ENCODE results near the gene MAGI2.

MAGI2 gene

DNA sequence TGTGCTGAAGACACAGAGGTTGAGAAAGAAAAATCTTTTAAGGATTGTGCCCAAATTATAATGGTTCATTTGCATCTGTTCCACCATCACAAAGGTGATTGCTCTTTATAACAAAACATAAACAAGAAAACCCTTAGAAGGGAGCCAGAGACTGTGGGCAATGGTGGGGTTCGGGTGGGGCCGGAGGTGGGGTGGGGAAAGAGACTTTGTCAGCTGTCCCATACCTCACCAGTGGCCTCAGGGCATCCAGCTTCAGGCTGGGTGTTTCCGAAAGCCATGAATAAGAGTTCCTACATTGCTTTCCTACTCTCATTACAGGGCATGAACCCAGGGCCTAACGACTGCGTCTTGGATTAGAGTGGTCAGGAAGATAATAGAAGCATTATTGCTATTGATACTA lies 1427.0 kb downstream of the MAGI2 start:
- TF ChIP-seq CTCF (IDR thresholded peaks at IDR 0.05), result no peak
- Histone ChIP-seq H3K4me1 (ENCODE audit: control insufficient read depth in 1 of 2, insufficient read depth in 1 of 2, low read depth in 1 of 2, low read length in 1 of 2) (no peaks in the 10 kb centered on the region), H3K36me3 (no peaks in the 10 kb centered on the region), H3K27ac (no peak overlapping the region), H3K27me3 (peaks cover 74% of the 10 kb centered on the region), H3K4me3 (ENCODE audit: low read depth in 1 of 2, low read length in 1 of 2) (no peak overlapping the region), H3K9me3 (no peaks in the 10 kb centered on the region)

- no peak for TF ChIP-seq CTCF (IDR thresholded peaks at IDR 0.05)
- Histone ChIP-seq H3K27ac (no peak overlapping the region), H3K4me1 (ENCODE audit: control insufficient read depth in 1 of 2, insufficient read depth in 1 of 2, low read depth in 1 of 2, low read length in 1 of 2) (peaks cover 4 to 9% of the 10 kb centered on the region in 2 experiments), H3K36me3 (no peaks in the 10 kb centered on the region), H3K27me3 (peaks cover 74% of the 10 kb centered on the region), H3K4me3 (ENCODE audit: low read depth in 1 of 2, low read length in 1 of 2) (no peak overlapping the region), H3K9me3 (no peaks in the 10 kb centered on the region)
These were observed 1428.9 kb downstream of the MAGI2 start for GRCh38 chr7:78024591-78024990.

GRCh38 chr7:78023191-78023590 lies 1430.3 kb downstream of the MAGI2 start:
- Histone ChIP-seq H3K27me3 (peaks cover 78% of the 10 kb centered on the region), H3K27ac (no peak overlapping the region), H3K4me3 (ENCODE audit: low read depth in 1 of 2, low read length in 1 of 2) (no peak overlapping the region), H3K9me3 (no peaks in the 10 kb centered on the region), H3K36me3 (no peaks in the 10 kb centered on the region), H3K4me1 (ENCODE audit: control insufficient read depth in 1 of 2, insufficient read depth in 1 of 2, low read depth in 1 of 2, low read length in 1 of 2) (peaks cover 7 to 17% of the 10 kb centered on the region in 2 experiments)
- no peak for TF ChIP-seq CTCF (IDR thresholded peaks at IDR 0.05)

DNA sequence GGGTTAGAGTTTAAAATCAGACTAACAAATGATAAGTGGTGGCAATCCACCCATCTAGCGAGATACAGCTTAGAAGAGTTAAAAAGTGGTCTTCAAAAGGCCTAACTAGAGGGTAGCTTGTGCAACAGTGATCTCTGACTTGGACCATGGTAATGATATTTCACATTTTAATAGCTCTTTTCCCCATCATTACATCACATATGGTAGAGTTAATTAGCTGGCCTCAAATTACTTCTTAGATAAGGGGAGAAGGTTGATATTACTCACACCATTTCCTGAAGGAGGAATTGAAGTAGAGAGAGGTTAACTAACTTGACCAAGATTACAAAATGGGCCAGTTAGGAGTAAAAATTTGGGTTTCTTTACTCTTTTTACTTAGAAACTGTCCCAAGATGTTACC lies 1431.3 kb downstream of the MAGI2 start:
- no peaks in the 10 kb centered on the region for H3K36me3 ChIP-seq
- no peaks in the 10 kb centered on the region for H3K9me3 ChIP-seq
- H3K27me3 ChIP-seq, result peaks cover 89% of the 10 kb centered on the region
- no peak overlapping the region for H3K27ac ChIP-seq
- no peak overlapping the region for H3K4me3 ChIP-seq (ENCODE audit: low read depth in 1 of 2, low read length in 1 of 2)
- H3K4me1 ChIP-seq (ENCODE audit: control insufficient read depth in 1 of 2, insufficient read depth in 1 of 2, low read depth in 1 of 2, low read length in 1 of 2), result peaks cover 7 to 17% of the 10 kb centered on the region in 2 experiments
- TF ChIP-seq CTCF (IDR thresholded peaks at IDR 0.05), result no peak

- peaks cover 7 to 17% of the 10 kb centered on the region in 2 experiments for H3K4me1 ChIP-seq (ENCODE audit: control insufficient read depth in 1 of 2, insufficient read depth in 1 of 2, low read depth in 1 of 2, low read length in 1 of 2)
- no peaks in the 10 kb centered on the region for H3K9me3 ChIP-seq
- no peak overlapping the region for H3K4me3 ChIP-seq (ENCODE audit: low read depth in 1 of 2, low read length in 1 of 2)
- no peak for TF ChIP-seq CTCF (IDR thresholded peaks at IDR 0.05)
- no peaks in the 10 kb centered on the region for H3K36me3 ChIP-seq
- peaks cover 96% of the 10 kb centered on the region for H3K27me3 ChIP-seq
- H3K27ac ChIP-seq, result no peak overlapping the region
These were observed 1432.6 kb downstream of the MAGI2 start for GRCh38 chr7:78020874-78021249.

All from neutrophil (primary cell).